ENCODE measurements around the gene UMPS.
A peak's percentile ranks its signal among the peaks of the same experiment; 100 is the strongest.

- TF ChIP-seq, protein P1, sequence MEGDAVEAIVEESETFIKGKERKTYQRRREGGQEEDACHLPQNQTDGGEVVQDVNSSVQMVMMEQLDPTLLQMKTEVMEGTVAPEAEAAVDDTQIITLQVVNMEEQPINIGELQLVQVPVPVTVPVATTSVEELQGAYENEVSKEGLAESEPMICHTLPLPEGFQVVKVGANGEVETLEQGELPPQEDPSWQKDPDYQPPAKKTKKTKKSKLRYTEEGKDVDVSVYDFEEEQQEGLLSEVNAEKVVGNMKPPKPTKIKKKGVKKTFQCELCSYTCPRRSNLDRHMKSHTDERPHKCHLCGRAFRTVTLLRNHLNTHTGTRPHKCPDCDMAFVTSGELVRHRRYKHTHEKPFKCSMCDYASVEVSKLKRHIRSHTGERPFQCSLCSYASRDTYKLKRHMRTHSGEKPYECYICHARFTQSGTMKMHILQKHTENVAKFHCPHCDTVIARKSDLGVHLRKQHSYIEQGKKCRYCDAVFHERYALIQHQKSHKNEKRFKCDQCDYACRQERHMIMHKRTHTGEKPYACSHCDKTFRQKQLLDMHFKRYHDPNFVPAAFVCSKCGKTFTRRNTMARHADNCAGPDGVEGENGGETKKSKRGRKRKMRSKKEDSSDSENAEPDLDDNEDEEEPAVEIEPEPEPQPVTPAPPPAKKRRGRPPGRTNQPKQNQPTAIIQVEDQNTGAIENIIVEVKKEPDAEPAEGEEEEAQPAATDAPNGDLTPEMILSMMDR (conservative IDR thresholded peaks at IDR 0.05; ENCODE audit: low read length): peak; percentile 56
- TF ChIP-seq EZH2phosphoT487 (IDR thresholded peaks at IDR 0.05; ENCODE audit: borderline replicate concordance): no peak
Measured at GRCh38 chr3:124768812-124769211, 38.6 kb downstream of the UMPS start.

Data from Loucy (cell line).